ENCODE results near the gene CLEC2L. TPM values are rescaled to one million over a fixed set of nuclear protein-coding genes. Genes with fewer than 3 reads are reported as not detected.

CLEC2L gene
- polyA plus RNA-seq, 1 experiment = not detected

DNA sequence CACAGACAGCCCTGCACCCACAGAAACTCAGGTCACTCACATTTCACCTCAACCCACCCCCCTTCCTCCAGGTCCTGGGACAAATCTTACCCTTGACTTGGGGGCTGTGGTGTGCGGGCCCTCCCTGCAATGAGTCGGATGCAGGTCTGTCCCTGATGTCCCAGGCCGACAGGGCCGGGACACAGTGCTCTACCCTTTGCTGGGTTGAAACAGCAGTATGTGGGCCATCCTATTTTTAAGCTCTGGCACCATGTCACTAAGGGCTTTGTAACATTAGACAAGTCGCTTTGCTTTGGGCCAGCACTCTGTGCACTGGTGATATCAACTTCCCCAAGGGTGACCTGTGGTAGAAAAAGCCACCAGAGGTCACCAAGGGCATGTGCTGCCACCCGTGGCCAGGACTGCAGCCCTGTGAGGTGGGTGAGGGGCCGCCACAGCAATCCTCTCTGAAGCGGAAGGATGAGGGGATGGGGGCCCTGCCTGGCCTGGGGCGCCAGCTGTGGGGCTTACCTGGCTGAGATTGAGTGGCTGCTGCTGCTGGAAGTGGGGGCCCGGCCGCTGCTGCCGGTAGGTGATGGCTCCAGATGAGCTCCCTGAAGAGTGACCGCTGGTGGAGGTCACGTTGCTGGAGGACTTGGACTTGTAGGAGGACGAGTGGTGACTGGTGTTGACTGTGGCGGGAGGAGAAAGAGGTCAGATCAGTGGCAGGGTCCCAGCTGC, 51.3 kb downstream of the CLEC2L start:
- TF ChIP-seq, protein P1, sequence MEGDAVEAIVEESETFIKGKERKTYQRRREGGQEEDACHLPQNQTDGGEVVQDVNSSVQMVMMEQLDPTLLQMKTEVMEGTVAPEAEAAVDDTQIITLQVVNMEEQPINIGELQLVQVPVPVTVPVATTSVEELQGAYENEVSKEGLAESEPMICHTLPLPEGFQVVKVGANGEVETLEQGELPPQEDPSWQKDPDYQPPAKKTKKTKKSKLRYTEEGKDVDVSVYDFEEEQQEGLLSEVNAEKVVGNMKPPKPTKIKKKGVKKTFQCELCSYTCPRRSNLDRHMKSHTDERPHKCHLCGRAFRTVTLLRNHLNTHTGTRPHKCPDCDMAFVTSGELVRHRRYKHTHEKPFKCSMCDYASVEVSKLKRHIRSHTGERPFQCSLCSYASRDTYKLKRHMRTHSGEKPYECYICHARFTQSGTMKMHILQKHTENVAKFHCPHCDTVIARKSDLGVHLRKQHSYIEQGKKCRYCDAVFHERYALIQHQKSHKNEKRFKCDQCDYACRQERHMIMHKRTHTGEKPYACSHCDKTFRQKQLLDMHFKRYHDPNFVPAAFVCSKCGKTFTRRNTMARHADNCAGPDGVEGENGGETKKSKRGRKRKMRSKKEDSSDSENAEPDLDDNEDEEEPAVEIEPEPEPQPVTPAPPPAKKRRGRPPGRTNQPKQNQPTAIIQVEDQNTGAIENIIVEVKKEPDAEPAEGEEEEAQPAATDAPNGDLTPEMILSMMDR (IDR thresholded peaks at IDR 0.05; ENCODE audit: low read depth, low read length) = no peak
- H3K27me3 ChIP-seq (ENCODE audit: control insufficient read depth, insufficient read depth, low read length) = no peaks in the 10 kb centered on the region
- ChIA-PET CTCF (no interaction called here), POLR2A (no interaction called here)
- H3K4me3 ChIP-seq (ENCODE audit: low read depth, low read length) = no peak overlapping the region
- no peak for DNase-seq (ENCODE audit: low read depth, low spot score)
- H3K27ac ChIP-seq (ENCODE audit: low read depth, low read length) = peak overlapping the region; percentile 21
- H3K9me3 ChIP-seq (ENCODE audit: control insufficient read depth, insufficient read depth, low read length) = no peaks in the 10 kb centered on the region

DNA sequence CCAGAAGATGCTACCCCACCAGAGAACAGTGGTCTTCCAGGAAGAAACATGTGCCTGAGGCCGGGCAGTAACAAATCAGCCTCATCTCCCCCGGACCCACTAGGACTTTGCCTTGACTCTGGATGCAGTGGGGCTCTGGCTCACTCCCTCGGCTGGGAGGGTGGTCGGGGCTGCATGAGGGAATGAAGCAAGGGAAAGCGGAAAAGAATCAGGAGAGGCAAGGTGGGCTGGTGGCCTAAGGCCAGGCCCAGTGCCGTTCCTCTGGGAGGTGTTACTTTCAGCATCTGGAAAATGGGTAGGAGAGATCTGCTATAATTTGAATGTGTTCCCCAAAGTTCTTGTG, 51.8 kb downstream of the CLEC2L start:
- no peaks in the 10 kb centered on the region for H3K9me3 ChIP-seq (ENCODE audit: control insufficient read depth, insufficient read depth, low read length)
- CTCF ChIA-PET = no interaction called here
- POLR2A ChIA-PET = no interaction called here
- no peak overlapping the region for H3K4me3 ChIP-seq (ENCODE audit: low read depth, low read length)
- no peak overlapping the region for H3K27ac ChIP-seq (ENCODE audit: low read depth, low read length)
- TF ChIP-seq, protein P1 (IDR thresholded peaks at IDR 0.05; ENCODE audit: low read depth, low read length) = no peak
- DNase-seq (ENCODE audit: low read depth, low spot score) = no peak
- H3K27me3 ChIP-seq (ENCODE audit: control insufficient read depth, insufficient read depth, low read length) = no peaks in the 10 kb centered on the region

DNA sequence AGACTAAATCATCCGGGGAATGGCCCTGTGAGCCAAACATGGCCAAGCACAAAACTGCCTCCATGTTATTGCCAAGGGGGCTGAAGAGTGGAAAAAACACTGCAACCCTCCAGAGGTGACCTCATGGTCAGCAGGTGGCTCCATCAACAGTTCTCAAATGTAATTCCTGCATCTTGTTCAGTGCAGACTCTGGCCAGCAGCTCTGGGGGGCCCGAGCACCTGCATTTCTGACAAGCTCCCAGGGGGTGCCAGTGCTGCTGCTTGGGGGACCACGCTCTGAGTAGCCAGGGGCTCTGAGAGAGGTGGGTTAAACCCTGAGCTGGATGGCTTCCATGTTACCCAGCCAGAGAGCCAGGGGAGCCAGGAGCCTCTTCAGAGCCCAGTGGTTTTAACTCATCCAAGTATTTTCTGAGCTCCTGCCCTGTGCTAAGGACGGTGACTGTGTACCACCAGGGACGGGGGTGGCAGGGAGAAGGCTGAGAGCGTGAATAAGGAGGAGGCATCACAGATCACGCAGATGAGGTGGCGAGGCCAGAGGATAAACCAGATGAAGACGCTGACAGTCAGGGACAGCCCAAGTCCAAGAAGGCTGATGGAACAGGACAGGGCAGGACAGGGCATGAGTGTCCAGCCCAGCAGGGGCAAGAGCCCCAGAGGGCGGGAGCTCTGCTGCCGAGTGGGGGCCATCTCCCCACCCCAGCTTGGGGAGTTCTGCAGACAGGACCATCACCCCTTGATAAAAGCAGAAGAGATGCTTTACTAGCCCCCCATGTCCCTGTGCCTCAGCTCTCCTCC, 52.9 kb downstream of the CLEC2L start:
- CTCF ChIA-PET = interaction anchor here (0.5 kb wide), 1 partner anchor 217 kb away, joined by 4 read pairs; the partner anchor contains the start of gene LUC7L2
- Histone ChIP-seq H3K9me3 (ENCODE audit: control insufficient read depth, insufficient read depth, low read length) (no peaks in the 10 kb centered on the region), H3K27ac (ENCODE audit: low read depth, low read length) (peak overlapping the region; percentile 11), H3K27me3 (ENCODE audit: control insufficient read depth, insufficient read depth, low read length) (no peaks in the 10 kb centered on the region), H3K4me3 (ENCODE audit: low read depth, low read length) (no peak overlapping the region)
- TF ChIP-seq, protein P1 (IDR thresholded peaks at IDR 0.05; ENCODE audit: low read depth, low read length) = no peak
- POLR2A ChIA-PET = no interaction called here
- no peak for DNase-seq (ENCODE audit: low read depth, low spot score)

DNA sequence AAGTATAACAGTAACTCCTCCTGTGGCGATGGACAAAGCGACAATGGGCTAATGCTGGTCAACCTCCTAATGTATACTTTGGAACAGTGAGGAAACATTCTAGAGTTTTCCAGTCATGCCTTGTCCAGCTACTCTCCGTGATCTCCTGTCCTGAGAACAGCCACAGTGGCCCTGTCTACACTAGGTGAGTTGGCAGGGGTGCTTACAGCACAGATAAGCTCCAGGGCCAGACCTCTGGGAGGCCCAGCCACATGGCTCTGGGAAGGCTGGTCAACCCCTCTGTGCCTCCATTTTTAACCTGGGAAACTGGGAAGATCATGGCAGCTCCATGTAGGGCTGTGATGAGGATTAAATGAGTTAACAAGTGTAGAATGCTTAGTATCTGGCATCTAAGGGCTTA, 57.0 kb downstream of the CLEC2L start:
- H3K9me3 ChIP-seq (ENCODE audit: control insufficient read depth, insufficient read depth, low read length) = no peaks in the 10 kb centered on the region
- POLR2A ChIA-PET = interaction anchor here (0.6 kb wide), 1 partner anchor 9 kb away, joined by 3 read pairs; no protein-coding TSS in a partner anchor
- no peak overlapping the region for H3K27ac ChIP-seq (ENCODE audit: low read depth, low read length)
- CTCF ChIA-PET = interaction anchor here (2.1 kb wide), 1 partner anchor 146 kb away, joined by 6 read pairs; no protein-coding TSS in a partner anchor
- TF ChIP-seq, protein P1 (IDR thresholded peaks at IDR 0.05; ENCODE audit: low read depth, low read length) = no peak
- H3K4me3 ChIP-seq (ENCODE audit: low read depth, low read length) = no peak overlapping the region
- no peaks in the 10 kb centered on the region for H3K27me3 ChIP-seq (ENCODE audit: control insufficient read depth, insufficient read depth, low read length)
- no peak for DNase-seq (ENCODE audit: low read depth, low spot score)

DNA sequence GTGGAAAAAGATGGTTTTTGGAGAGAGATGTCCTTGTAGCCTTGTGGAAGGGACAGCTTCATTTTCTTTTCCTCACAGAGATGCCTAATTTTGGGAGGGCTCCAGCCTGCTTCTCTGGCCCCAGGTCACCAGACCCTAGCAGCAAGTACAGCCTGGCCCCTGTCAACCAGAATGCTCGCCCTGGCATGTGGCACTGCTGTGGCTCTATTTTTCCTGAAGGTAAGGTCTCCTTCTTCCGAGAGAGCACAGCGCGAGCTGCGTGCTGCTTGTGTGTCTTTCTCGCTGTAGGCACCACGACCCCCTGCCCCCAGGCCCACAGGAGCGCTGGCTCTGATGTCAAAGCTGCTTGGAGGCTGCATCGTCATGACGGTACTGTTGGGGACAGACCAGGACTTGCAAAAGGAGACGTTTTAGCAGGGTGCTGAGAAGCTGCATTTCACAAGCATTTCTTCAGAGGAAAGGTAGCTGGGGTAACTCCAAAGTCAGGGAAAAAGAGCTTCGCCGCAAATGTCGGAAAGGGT, 58.7 kb downstream of the CLEC2L start:
- TF ChIP-seq, protein P1 (IDR thresholded peaks at IDR 0.05; ENCODE audit: low read depth, low read length) = no peak
- Histone ChIP-seq H3K27me3 (ENCODE audit: control insufficient read depth, insufficient read depth, low read length) (no peaks in the 10 kb centered on the region), H3K27ac (ENCODE audit: low read depth, low read length) (no peak overlapping the region), H3K4me3 (ENCODE audit: low read depth, low read length) (no peak overlapping the region), H3K9me3 (ENCODE audit: control insufficient read depth, insufficient read depth, low read length) (no peaks in the 10 kb centered on the region)
- DNase-seq (ENCODE audit: low read depth, low spot score) = no peak
- CTCF ChIA-PET = interaction anchor here (0.6 to 1.1 kb wide), 3 partner anchors 19 to 156 kb away, joined by 3 to 4 read pairs (median 4); no protein-coding TSS in a partner anchor
- POLR2A ChIA-PET = no interaction called here
